ENCODE measurements around the gene VKORC1.
"Not testable (repeated sequence)": the region's sequence is repeated elsewhere in the genome, so short reads cannot be mapped to it uniquely, and the experiment has no call there.

The VKORC1 gene

GRCh38 chr16:31094424-31095120 lies at the start of gene VKORC1:
Gene VKORC1, minus strand, starts transcription at chr16:31094797. Its CDS starts 68 bp downstream, at chr16:31094729.
- peak; percentile 22 for DNase-seq

DNA sequence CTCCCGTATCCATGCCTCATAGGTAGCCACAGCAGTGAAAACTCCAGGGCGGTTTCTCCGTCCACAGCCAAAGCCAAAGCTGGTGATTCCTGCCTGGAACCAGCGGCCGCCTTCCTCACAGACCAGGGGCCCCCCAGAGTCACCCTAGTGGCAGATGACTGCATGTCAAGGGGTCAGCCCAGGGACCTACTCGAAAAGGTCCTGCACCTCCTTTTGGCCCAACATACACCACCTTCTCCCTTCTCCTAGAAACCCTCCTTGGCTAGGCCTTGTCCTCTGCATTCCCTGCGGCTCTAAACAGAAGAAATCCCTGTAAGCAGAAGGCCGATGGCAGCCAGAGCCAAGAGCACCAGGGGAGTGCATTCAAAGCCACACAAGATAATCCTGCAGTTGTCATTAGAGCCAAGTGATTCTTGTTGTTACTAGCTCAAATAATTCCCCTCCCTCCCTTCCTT lies 49.1 kb upstream of the VKORC1 start:
- DNase-seq: no peak

DNA sequence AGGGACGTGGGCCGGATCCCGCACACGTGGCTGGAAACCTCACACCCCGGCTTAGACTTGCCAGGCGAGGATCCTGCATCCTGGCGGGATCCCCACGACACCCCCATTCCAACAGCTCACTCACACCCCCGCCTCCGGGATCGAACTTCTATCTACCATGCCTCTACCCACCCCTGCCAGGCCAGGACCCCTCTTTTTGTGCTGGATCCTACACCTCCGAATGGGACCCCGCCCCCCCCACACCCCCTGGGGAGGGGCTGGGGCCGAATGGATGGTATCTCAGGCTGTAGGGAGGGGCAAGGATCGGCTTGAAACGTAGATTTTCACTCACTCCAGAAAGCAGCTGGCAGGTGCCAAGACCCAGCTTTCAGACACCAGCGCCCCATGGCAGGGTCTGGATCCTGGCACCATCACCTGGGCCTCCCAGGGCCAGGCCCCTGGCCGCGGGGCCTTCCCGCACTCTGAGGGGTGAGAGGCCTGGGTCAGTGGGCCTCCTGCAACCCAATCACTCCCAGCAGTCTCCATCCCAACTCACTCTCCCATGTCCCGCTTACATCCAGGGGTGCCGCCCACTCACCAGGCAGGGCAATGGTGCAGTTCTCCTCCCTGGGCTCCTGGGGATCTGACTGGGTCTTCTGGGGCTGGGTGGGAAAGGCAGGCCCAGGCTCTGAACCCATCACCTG lies 48.6 kb upstream of the VKORC1 start:
- DNase-seq: no peak

- DNase-seq: no peak
These were observed 47.8 kb upstream of the VKORC1 start for GRCh38 chr16:31142109-31143010.

DNA sequence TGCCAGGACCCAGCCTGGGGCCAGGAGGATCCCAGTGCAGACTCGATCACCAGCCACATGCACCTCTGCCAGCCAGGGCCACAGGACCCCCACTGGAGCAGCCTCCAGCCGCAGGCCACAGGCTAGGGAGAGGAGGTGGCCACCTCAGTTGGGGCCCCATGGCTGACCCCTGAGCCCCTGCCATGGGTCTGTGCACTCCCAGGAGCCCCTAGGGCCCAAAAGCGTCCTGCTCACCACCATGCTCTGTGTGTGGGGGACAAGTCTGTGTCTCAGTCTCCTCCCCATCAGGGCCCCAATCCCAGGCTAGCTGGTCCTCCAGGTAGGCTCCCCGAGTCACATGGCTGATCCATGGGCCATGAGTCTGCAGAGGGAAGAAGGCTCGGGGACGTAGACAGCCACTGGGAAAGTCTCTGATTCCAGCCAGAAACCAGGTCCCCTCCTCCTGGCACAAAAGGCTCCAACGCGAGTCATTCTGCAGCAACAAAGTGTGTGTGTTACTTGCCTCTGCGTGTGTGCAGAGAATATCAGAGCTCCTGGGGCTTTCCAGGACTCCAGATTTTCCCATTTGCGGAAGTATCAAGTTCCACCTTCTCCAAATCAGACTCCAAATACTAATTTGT lies 47.0 kb upstream of the VKORC1 start:
- DNase-seq: no peak

GRCh38 chr16:31141071-31141469 lies 46.5 kb upstream of the VKORC1 start:
- DNase-seq: not testable (repeated sequence)

- DNase-seq: no peak
These were observed 44.3 kb upstream of the VKORC1 start for GRCh38 chr16:31138621-31139578.

DNA sequence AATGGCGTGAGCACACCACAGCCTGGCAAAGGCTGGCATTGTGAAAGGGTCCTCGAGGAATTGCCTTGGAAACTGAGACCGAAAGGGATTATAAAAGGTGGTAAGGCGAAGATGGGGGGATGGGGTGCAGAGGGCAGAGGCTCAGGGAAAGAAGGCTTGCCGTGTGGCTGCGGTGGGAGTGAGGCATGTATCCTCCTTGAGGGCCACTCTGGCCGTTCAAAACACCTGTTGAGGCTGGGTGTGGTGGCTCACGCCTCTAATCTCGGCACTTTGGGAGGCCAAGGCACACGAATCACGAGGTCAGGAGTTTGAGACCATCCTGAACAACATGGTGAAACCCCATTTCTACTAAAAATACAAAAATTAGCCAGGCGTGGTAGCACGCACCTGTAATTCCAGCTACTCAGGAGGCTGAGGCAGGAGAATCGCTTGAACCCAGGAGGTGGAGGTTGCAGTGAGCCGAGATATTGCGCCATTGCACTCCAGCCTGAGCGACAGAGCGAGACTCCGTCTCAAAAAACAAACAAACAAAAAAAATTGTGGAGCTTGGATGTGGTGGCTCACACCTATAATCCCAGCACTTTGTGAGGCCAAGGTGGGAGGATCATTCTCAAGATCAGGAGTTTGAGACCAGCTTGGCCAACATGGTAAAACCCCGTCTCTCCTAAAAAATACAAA lies 42.4 kb upstream of the VKORC1 start:
- not testable (repeated sequence) for DNase-seq

DNA sequence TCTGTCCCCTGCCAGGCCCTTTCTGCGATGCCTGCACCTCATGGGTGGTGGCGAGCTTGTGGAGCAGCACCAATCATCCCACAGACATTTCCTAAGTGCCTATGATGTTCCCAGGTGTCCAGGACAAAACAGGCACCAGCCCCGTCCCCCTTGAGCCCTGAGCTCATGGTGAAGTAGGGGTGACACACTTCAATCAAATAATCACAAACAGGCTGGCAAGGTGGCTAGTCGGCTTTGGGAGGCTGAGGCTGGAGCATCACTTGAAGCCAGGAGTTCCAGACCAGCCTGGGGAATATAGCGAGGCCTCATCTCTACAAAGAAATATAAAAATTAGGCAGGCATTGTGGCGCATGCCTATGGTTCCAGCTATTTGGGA lies 41.7 kb upstream of the VKORC1 start:
- no peak for DNase-seq

DNA sequence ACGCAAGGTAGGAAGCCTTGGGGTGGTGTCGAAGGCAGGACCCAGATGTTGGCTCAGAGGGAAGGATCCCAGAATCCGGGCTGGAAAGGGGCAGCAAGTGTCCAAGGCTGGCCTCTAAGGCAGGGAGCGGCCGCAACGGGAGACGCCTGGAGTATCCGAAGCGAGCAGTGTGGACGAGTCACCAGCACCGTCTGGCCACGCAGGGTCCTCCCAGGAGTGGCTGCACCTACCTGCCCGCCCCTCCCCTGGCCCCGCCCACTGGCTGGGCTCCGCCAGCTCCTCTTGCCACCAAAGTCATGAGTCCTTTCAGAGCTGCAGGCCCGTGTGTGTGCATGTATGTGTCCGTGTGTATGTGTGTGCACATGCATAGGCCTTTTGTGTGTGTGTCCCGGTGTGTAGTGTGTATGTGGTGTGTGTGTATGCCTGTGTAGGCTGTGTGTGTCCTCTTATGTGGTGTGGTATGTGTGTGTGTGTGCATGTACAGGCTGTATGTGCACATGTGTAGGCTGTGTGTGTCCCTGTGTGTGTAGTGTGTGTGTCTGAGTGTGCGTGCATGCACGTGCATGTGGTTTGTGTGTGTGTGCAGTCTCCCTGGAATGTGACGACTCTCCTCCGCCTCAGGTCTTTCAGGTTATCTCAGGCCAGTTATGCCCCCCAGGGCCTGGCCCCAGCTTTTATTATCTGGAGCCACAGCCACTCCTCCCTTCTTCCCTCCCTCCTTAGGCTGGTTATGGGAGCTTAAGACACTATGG lies 41.1 kb upstream of the VKORC1 start, which contains the start of gene PRSS8:
PRSS8 (minus strand) TSS at position 193 of the 752 bp plus-strand sequence. CDS start 229 bp downstream, outside the sequence.
- no peak for DNase-seq

- DNase-seq: no peak
These were observed 40.3 kb upstream of the VKORC1 start for GRCh38 chr16:31134625-31135534.

DNA sequence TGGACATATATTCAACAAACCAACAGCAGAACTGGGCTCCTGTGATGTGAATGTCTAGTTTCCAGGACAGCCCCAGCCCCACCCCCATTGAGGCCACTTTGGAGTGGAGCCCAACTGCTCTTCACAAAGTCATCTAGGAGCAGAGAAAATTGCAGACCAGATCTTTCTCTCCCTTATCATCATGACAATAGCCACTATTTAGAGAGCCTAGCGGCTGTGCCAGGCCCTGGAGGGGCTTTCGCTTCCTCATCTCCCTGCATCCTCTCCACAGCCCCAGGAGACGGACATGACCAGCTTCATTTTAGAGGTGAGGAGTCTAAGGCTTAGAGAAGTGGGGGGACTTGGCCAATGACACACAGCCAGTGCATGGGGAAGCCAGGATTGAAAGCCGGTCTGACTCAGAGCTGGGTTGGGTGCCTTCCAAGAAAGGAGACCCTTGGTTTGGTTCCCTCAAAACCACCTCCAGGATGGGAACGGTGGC lies 39.5 kb upstream of the VKORC1 start:
- DNase-seq: no peak

- no peak for DNase-seq
These were observed 38.5 kb upstream of the VKORC1 start for GRCh38 chr16:31133046-31133501.

DNA sequence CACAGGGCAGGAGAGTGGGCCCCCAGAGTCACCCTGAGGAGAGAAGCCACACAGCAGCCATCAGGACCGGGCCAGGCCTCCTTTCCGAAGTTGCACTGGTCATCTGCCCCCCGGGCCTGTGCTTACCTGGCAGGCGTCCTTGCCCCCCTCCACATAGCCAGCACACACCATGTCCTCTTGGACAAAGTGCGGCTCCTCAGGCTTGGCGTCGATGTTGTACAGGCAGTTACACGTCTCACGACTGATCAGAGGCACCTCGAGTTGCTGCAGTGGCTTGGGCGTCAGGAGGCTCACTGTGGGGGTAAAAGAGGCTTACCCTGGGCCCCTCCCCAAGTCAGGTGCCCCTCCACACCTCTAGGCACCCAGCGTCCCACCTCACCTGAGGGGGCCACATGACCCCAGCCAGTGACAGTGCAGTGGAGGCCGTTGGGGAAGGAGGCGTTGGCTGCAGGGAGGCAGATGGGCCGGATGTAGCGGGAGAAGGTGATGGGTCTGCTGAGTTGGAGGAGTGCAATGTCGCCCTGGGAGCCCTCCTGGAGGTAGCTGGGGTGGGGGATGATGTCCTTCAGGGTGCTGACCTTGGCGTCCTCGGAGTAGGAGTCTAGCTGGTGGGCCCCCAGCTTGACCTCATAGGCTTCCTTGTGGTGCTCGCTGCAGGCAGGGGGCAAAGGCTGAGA lies 37.8 kb upstream of the VKORC1 start:
- DNase-seq: no peak

DNA sequence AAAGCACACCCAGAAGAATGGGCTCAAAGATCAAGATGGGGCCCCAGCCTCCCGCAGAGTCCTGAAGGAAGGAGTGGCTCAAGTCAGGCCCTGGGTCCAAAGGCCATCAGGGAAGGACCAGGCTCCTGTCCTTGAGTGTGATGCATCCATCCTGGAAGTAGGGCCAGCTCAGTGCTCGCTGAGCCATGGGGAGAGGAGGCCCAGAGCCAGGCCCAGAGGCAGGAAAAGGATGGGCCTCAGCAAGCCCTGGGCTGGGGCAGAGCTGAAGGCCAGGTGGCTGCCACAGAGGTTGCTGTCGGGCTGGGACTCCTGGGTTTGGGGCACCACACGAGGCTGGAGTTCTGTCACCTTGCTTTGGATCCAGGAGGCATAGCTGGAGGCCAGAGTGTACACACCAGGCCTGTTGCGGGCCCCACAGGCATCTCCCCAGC lies 37.3 kb upstream of the VKORC1 start:
- DNase-seq: no peak

- DNase-seq: no peak
These were observed 36.8 kb upstream of the VKORC1 start for GRCh38 chr16:31131416-31131815.

- no peak for DNase-seq
These were observed 36.3 kb upstream of the VKORC1 start for GRCh38 chr16:31130899-31131298.

DNA sequence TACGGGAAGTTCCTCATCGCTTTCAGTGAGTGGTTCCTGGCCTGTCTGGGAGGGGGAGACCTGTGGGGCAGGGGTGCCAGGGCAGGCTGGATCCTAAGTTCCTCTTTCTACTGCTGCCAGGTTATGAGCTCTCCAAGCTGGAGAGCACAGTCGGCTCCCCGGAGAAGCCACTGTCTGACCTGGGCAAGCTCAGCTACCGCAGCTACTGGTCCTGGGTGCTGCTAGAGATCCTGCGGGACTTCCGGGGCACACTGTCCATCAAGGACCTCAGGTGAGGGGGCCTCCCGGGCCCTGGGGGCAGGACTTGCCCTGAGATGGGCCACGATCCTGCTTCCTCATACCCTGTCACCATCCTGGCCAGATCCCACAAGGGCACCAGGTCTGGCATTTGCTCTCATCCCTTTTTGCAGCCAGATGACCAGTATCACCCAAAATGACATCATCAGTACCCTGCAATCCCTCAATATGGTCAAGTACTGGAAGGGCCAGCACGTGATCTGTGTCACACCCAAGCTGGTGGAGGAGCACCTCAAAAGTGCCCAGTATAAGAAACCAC lies 35.8 kb upstream of the VKORC1 start:
- DNase-seq: no peak

Measured in cortex of kidney (tissue), 1 donor.